A673 (cell line): ENCODE measurements around the gene KIF5C. TPM values are rescaled to one million over a fixed set of nuclear protein-coding genes. Genes with fewer than 3 reads are reported as not detected.

Experiments used
- BruUV-seq: library from RNA; stranded (reverse); fragments of 400-500 nt; replicated peaks from 2 replicates; lab custom pipeline; 2021; lab: Mats Ljungman, UMichigan
- CTCF ChIA-PET: fragments of 300-600 bp; sonication (Branson Sonifier 250); formaldehyde crosslinking; loops from one replicate; lab custom pipeline; 2022; ENCODE audit warnings: antibody characterized with exemption; lab: Charles Lee
- POLR2A ChIA-PET: fragments of 300-600 bp; sonication (Branson Sonifier 250); formaldehyde crosslinking; loops from one replicate; lab custom pipeline; 2022; ENCODE audit warnings: antibody characterized with exemption; ENCODE audit not compliant: low non-redundant PET; lab: Charles Lee
- DNase-seq: peaks from one replicate; pipeline ENCODE4 v3.0.0-alpha.2; 2015; ENCODE audit warnings: low spot score
- H3K27ac ChIP-seq: fragments of 200-600 bp; sonication (generic); 2 replicates; pipeline ENCODE4 v1.5.1; 2016; ENCODE audit warnings: mixed run types, low read depth, mild to moderate bottlenecking, mixed read lengths, antibody characterized with exemption, low read length; ENCODE audit not compliant: poor library complexity, severe bottlenecking
- H3K27me3 ChIP-seq: fragments of 200-600 bp; sonication (generic); replicated peaks from 2 replicates; pipeline ENCODE4 v1.6.1; 2017; ENCODE audit warnings: mixed run types, low read depth, mild to moderate bottlenecking, mixed read lengths, antibody characterized with exemption, low read length; ENCODE audit not compliant: insufficient read depth, poor library complexity
- H3K36me3 ChIP-seq: fragments of 200-600 bp; sonication (generic); 2 replicates; pipeline ENCODE4 v1.6.1; 2016; ENCODE audit warnings: mixed run types, mild to moderate bottlenecking, mixed read lengths, antibody characterized with exemption, low read length; ENCODE audit not compliant: insufficient read depth, poor library complexity, severe bottlenecking
- H3K4me1 ChIP-seq: fragments of 200-600 bp; sonication (generic); 2 replicates; pipeline ENCODE4 v1.6.1; 2017; ENCODE audit warnings: mixed run types, mild to moderate bottlenecking, mixed read lengths, antibody characterized with exemption, low read length; ENCODE audit not compliant: insufficient read depth, poor library complexity, severe bottlenecking
- H3K4me3 ChIP-seq: fragments of 200-600 bp; sonication (generic); 2 replicates; pipeline ENCODE4 v1.5.1; 2016; ENCODE audit warnings: low read depth, mixed run types, mild to moderate bottlenecking, mixed read lengths, low read length; ENCODE audit not compliant: poor library complexity, severe bottlenecking
- H3K9me3 ChIP-seq: fragments of 200-600 bp; sonication (generic); 2 replicates; pipeline ENCODE4 v1.6.1; 2016; ENCODE audit warnings: mixed run types, low read depth, mild to moderate bottlenecking, mixed read lengths, antibody characterized with exemption, low read length; ENCODE audit not compliant: poor library complexity, severe bottlenecking
- CTCF ChIP-seq: fragments of 300-800, 200-600 bp; sonication (generic); conservative IDR thresholded peaks from 2 replicates; pipeline ENCODE4 v1.5.1; 2017; ENCODE audit warnings: low read depth, mild to moderate bottlenecking, antibody characterized with exemption, low read length, moderate library complexity, mixed read lengths
- EZH2 ChIP-seq: fragments of 200-600 bp; sonication (generic); IDR thresholded peaks from 2 replicates; pipeline ENCODE4 v1.6.1; 2017; ENCODE audit warnings: borderline replicate concordance, low read depth, mild to moderate bottlenecking, mixed read lengths, antibody characterized with exemption, low read length; ENCODE audit not compliant: poor library complexity, severe bottlenecking
- intact Hi-C: fragments of 100-400 bp; cut with micrococcal nuclease; formaldehyde crosslinking; loops from one replicate; pipeline ENCODE4 v1.10.0; 2022; ENCODE audit not compliant: unreplicated experiment
- total RNA-seq: library from RNA; stranded (reverse); gene quantifications from 2 replicates; pipeline ENCODE4 v1.2.3, GENCODE V29; 2021

Gene KIF5C
- total RNA-seq, 1 experiment from 2014 or later, result 0.58 TPM

DNA sequence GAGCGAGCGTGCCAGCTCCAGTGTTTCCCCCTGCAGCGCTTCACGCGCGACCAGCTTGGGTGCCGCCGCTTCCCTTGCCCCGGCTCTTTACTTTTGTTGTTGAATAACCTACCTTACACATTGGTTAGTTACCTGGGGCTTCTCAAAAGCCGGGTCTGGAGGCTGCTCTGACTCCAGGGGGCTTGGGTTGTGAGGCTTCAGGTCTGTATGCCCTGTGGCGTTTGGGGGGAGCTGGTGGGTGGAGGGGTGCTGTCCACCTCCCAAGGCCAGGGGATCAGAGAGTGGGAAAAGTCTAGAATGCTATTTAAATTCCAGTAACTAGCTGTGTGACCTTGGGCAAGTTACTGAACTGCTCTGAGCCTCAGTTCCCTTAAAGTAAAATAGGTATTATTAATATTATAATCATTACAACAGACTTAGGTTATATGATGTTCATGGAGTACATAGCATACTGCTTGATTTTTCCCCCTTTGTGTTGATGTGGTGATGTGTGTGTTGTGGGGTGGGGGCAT is 164.2 kb downstream of the KIF5C start:
- BruUV-seq, result no TSS peak
- DNase-seq, result no peak
- ChIA-PET CTCF (no interaction called here), POLR2A (no interaction called here)
- no peaks in the 10 kb centered on the region for H3K36me3 ChIP-seq
- no peak for TF ChIP-seq CTCF
- no peak for TF ChIP-seq EZH2
- intact Hi-C loops, result no loop called here
- no peaks in the 10 kb centered on the region for H3K9me3 ChIP-seq
- H3K4me3 ChIP-seq, result peak overlapping the region; percentile 41
- no peaks in the 10 kb centered on the region for H3K4me1 ChIP-seq
- no peak overlapping the region for H3K27ac ChIP-seq
- H3K27me3 ChIP-seq, result peaks cover 20% of the 10 kb centered on the region

- DNase-seq, result peak; percentile 65
- Histone ChIP-seq H3K36me3 (no peaks in the 10 kb centered on the region), H3K4me1 (no peaks in the 10 kb centered on the region), H3K27me3 (peaks cover 20% of the 10 kb centered on the region), H3K27ac (no peak overlapping the region), H3K9me3 (no peaks in the 10 kb centered on the region), H3K4me3 (no peak overlapping the region)
- intact Hi-C loops, result no loop called here
- TF ChIP-seq CTCF (peak; percentile 69), EZH2 (no peak)
- ChIA-PET POLR2A (no interaction called here), CTCF (no interaction called here)
- BruUV-seq, result no TSS peak
Observed at GRCh38 chr2:149040451-149040850, 165.4 kb downstream of the KIF5C start.

DNA sequence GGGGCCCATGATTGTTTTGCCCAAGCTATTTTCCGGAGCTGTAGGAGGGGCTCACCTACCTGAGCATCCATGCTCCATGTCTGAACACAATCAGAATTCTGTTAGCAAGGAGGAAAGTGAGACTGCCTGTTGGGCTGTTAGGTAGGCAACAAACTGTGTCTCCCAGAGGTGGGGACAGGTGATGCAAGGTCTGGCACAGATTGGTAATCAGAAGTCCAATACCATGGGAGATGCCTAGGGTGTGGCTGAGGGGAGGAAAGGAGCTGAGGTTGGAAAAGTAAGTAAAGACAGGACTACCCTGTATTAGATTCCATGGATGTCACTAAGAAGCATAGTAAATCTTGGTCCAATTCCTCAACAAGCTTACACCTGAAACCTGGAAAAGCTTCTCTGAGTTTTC is 166.5 kb downstream of the KIF5C start:
- Histone ChIP-seq H3K9me3 (peaks cover 4% of the 10 kb centered on the region), H3K27ac (no peak overlapping the region), H3K36me3 (no peaks in the 10 kb centered on the region), H3K27me3 (peaks cover 20% of the 10 kb centered on the region), H3K4me3 (no peak overlapping the region), H3K4me1 (no peaks in the 10 kb centered on the region)
- TF ChIP-seq EZH2 (no peak), CTCF (no peak)
- no TSS peak for BruUV-seq
- ChIA-PET CTCF (no interaction called here), POLR2A (no interaction called here)
- intact Hi-C loops, result no loop called here
- no peak for DNase-seq
